HL-60 (cell line): ENCODE results near the gene TNK2.

Source experiments
- DNase-seq, 2 experiments: peaks; one replicate each; pipeline ENCODE4 v3.0.0-alpha.2; 2010 to 2020; ENCODE audit warnings: low read depth in 1 of 2, low spot score in 1 of 2
- H3K27ac ChIP-seq: fragments of 250-450 bp; sonication (Bioruptor Pico); replicated peaks from 2 replicates; pipeline ENCODE4 v1.5.1; 2020; ENCODE audit warnings: mild to moderate bottlenecking, moderate library complexity
- H3K27me3 ChIP-seq: fragments of 250-450 bp; sonication (Bioruptor Pico); 2 replicates; pipeline ENCODE4 v1.5.1; 2021; ENCODE audit warnings: mild to moderate bottlenecking, moderate library complexity; ENCODE audit not compliant: insufficient read depth, poor library complexity, severe bottlenecking
- H3K4me3 ChIP-seq: replicated peaks from 2 replicates; pipeline ENCODE4 v1.5.1; 2011; ENCODE audit warnings: mild to moderate bottlenecking, control low read depth, low read length; ENCODE audit not compliant: insufficient read depth
- GABPA ChIP-seq: IDR thresholded peaks from 2 replicates; pipeline ENCODE4 v1.6.1; 2012; ENCODE audit warnings: low read depth
- POLR2AphosphoS5 ChIP-seq: IDR thresholded peaks from 2 replicates; pipeline ENCODE4 v1.6.1; 2012; ENCODE audit warnings: low read depth
- SPI1 ChIP-seq: IDR thresholded peaks from 2 replicates; pipeline ENCODE4 v1.6.1; 2012; ENCODE audit warnings: low read depth, mild to moderate bottlenecking, borderline replicate concordance
- TF ChIP-seq, protein P1 (sequence below): IDR thresholded peaks from one replicate; pipeline ENCODE4 v1.5.1; 2011; ENCODE audit warnings: low read length, control low read depth, inconsistent platforms; ENCODE audit not compliant: insufficient read depth
- TF ChIP-seq, protein P2 (sequence below): IDR thresholded peaks from 2 replicates; pipeline ENCODE4 v1.6.1; 2012; ENCODE audit warnings: low read depth; ENCODE audit not compliant: insufficient replicate concordance

Gene TNK2

DNA sequence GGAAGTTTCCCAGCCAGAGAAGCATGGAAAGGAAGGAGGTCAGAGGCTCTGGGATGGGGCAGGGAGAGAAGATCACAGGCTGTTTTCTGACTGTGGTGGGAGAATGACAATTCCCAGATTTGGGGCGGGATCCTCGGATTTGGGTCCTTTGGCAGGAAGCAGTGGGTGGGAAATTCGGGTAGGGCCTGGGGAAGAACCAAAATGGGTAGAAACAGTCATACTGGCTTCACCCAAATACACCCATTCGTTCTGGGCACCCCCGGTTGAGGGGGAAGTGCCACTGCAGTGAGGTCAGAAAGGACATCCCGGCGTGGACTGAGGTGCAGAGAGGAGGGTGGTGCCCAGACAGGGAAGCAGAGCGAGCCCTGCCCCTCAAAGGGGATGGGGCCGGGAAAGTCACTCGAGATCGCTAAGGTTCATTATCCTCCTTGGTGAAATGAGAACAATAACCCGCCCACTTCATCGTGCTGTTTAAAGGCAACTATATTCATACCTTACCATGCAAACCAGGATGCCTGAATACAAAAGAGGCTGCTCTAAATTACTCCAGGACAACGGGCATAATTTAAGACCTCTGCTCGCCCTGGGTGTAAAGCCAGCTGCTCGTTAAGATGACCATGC is 28.8 kb downstream of the TNK2 start:
- no peak overlapping the region for H3K4me3 ChIP-seq
- H3K27ac ChIP-seq: no peak overlapping the region
- DNase-seq: no peak
- TF ChIP-seq, protein P1, sequence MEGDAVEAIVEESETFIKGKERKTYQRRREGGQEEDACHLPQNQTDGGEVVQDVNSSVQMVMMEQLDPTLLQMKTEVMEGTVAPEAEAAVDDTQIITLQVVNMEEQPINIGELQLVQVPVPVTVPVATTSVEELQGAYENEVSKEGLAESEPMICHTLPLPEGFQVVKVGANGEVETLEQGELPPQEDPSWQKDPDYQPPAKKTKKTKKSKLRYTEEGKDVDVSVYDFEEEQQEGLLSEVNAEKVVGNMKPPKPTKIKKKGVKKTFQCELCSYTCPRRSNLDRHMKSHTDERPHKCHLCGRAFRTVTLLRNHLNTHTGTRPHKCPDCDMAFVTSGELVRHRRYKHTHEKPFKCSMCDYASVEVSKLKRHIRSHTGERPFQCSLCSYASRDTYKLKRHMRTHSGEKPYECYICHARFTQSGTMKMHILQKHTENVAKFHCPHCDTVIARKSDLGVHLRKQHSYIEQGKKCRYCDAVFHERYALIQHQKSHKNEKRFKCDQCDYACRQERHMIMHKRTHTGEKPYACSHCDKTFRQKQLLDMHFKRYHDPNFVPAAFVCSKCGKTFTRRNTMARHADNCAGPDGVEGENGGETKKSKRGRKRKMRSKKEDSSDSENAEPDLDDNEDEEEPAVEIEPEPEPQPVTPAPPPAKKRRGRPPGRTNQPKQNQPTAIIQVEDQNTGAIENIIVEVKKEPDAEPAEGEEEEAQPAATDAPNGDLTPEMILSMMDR: no peak
- TF ChIP-seq SPI1 (no peak), POLR2AphosphoS5 (no peak), GABPA (no peak)
- TF ChIP-seq, protein P2, sequence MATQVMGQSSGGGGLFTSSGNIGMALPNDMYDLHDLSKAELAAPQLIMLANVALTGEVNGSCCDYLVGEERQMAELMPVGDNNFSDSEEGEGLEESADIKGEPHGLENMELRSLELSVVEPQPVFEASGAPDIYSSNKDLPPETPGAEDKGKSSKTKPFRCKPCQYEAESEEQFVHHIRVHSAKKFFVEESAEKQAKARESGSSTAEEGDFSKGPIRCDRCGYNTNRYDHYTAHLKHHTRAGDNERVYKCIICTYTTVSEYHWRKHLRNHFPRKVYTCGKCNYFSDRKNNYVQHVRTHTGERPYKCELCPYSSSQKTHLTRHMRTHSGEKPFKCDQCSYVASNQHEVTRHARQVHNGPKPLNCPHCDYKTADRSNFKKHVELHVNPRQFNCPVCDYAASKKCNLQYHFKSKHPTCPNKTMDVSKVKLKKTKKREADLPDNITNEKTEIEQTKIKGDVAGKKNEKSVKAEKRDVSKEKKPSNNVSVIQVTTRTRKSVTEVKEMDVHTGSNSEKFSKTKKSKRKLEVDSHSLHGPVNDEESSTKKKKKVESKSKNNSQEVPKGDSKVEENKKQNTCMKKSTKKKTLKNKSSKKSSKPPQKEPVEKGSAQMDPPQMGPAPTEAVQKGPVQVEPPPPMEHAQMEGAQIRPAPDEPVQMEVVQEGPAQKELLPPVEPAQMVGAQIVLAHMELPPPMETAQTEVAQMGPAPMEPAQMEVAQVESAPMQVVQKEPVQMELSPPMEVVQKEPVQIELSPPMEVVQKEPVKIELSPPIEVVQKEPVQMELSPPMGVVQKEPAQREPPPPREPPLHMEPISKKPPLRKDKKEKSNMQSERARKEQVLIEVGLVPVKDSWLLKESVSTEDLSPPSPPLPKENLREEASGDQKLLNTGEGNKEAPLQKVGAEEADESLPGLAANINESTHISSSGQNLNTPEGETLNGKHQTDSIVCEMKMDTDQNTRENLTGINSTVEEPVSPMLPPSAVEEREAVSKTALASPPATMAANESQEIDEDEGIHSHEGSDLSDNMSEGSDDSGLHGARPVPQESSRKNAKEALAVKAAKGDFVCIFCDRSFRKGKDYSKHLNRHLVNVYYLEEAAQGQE: no peak
- H3K27me3 ChIP-seq: no peaks in the 10 kb centered on the region

DNA sequence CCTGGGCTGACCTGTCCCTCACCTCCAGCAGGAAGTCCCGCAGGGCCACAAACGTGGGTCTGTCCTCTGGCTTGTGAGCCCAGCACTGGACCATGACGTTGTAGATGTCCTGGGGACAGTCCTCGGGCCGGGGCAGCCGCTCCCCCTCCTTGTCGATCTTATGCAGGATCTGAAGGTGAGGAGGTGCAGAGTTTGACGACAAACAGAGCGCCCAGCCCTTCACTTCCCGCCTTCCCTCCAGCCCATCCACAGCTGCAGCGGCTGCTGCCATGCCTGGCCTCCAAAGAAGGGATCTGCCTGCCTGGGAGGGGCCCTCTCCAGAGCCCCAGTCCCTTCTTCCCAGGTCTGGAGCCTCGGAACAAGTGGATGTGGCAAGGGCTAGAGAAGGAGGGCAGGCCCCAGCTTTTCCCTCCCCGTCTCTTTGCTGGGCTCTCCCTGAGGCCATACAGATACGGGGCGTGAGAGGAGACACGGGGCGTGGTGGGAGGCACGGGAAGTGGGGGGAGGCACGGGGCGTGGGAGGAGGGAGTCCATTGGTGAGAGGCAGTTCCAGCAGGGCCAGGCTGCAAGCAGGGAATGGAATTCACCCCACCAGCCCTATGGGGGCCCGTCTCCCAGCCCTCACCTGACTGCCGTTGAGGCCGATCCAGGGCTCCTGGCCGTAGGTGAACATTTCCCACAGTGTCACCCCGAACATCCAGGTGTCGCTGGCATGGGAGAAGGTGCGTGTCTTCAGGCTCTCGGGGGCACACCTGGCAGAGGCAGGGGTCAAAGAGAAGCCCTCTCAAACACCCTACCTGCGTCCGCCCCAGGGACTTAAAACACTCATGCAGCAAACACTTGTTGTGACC is 29.7 kb downstream of the TNK2 start:
- TF ChIP-seq, protein P2: no peak
- no peak for TF ChIP-seq POLR2AphosphoS5
- TF ChIP-seq SPI1: no peak
- no peak for TF ChIP-seq GABPA
- TF ChIP-seq, protein P1: no peak
- no peak overlapping the region for H3K4me3 ChIP-seq
- H3K27me3 ChIP-seq: no peaks in the 10 kb centered on the region
- no peak for DNase-seq
- no peak overlapping the region for H3K27ac ChIP-seq

DNA sequence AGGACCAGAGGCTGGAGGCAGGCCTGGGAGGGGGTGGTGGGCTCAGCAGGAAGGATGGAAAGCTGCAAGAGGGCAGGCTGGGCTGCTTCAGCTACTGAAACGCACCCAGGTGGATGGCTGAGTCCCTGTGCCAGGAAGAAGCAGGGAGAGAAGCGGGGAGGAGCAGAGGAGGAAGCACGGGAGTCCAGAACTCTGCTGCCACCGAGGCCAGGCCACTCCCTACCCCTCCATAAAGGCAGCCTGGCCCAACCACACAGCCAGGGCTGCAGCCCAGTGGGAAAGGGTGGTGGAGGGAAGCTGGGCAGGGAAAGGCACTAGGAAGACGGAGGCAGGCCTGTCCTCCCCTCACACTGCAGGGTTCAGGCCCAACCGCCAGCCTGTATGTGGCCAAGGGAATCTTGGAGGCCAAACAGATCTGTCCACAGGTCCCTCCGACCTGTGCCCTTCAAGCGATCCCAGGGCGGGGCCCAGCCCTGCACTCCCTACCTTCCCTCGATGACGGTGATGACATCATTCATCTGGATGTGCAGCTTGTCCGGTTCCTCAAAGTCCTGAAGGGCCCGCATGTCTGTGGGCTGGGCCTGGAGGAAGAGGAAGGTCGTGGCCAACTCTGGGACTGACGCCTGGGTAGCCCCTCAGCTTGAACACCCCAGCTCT is 30.5 kb downstream of the TNK2 start:
- no peak overlapping the region for H3K27ac ChIP-seq
- H3K27me3 ChIP-seq: no peaks in the 10 kb centered on the region
- TF ChIP-seq GABPA: no peak
- no peak for TF ChIP-seq POLR2AphosphoS5
- TF ChIP-seq, protein P1: no peak
- TF ChIP-seq, protein P2: no peak
- no peak for TF ChIP-seq SPI1
- no peak for DNase-seq
- no peak overlapping the region for H3K4me3 ChIP-seq
